ENCODE results near the gene NCOA3. TPM values are rescaled to one million over a fixed set of nuclear protein-coding genes. Genes with fewer than 3 reads are reported as not detected.

Gene NCOA3
- total RNA-seq, 1 experiment from 2014 or later = 68.6 TPM

- no peaks in the 10 kb centered on the region for H3K9me3 Mint-ChIP-seq (ENCODE audit: unreplicated experiment)
- DNase-seq (ENCODE audit: unreplicated experiment) = no peak
- H3K4me1 Mint-ChIP-seq (ENCODE audit: insufficient read depth, unreplicated experiment) = peaks cover 13% of the 10 kb centered on the region
- BruUV-seq (replicated peaks) = no TSS peak
- TF ChIP-seq CTCF (IDR thresholded peaks at IDR 0.05; ENCODE audit: unreplicated experiment) = no peak
- H3K27me3 Mint-ChIP-seq (ENCODE audit: insufficient read depth, unreplicated experiment) = no peaks in the 10 kb centered on the region
- ChIA-PET CTCF (interaction anchor here (0.6 to 0.8 kb wide), 6 partner anchors 12 to 1158 kb away, joined by 3 read pairs; no protein-coding TSS in a partner anchor), POLR2A (interaction anchor here (1.2 to 9.3 kb wide), 3 partner anchors 8 to 18 kb away, joined by 5 to 79 read pairs (median 9); no protein-coding TSS in a partner anchor)
- H3K36me3 Mint-ChIP-seq (ENCODE audit: insufficient read depth, unreplicated experiment) = no peaks in the 10 kb centered on the region
- H3K4me3 Mint-ChIP-seq (ENCODE audit: unreplicated experiment) = no peak overlapping the region
- no peak overlapping the region for H3K27ac Mint-ChIP-seq (ENCODE audit: low read depth, unreplicated experiment)
- intact Hi-C loops (cut with micrococcal nuclease) = no loop called here
Measured at GRCh38 chr20:47561180-47561579, 59.5 kb downstream of the NCOA3 start.

GRCh38 chr20:47561603-47562583 lies 60.2 kb downstream of the NCOA3 start:
- Mint-ChIP-seq H3K27me3 (ENCODE audit: insufficient read depth, unreplicated experiment) (no peaks in the 10 kb centered on the region), H3K4me1 (ENCODE audit: insufficient read depth, unreplicated experiment) (peaks cover 18% of the 10 kb centered on the region), H3K27ac (ENCODE audit: low read depth, unreplicated experiment) (no peak overlapping the region), H3K9me3 (ENCODE audit: unreplicated experiment) (no peaks in the 10 kb centered on the region), H3K36me3 (ENCODE audit: insufficient read depth, unreplicated experiment) (no peaks in the 10 kb centered on the region), H3K4me3 (ENCODE audit: unreplicated experiment) (no peak overlapping the region)
- TF ChIP-seq CTCF (IDR thresholded peaks at IDR 0.05; ENCODE audit: unreplicated experiment) = no peak
- intact Hi-C loops (cut with micrococcal nuclease) = no loop called here
- BruUV-seq (replicated peaks) = no TSS peak
- POLR2A ChIA-PET = interaction anchor here (1.1 to 9.3 kb wide), 4 partner anchors 9 to 17 kb away, joined by 3 to 79 read pairs (median 7); no protein-coding TSS in a partner anchor
- no peak for DNase-seq (ENCODE audit: unreplicated experiment)
- CTCF ChIA-PET = interaction anchor here (0.7 to 0.8 kb wide), 2 partner anchors 42 to 60 kb away, joined by 3 read pairs; no protein-coding TSS in a partner anchor

- TF ChIP-seq CTCF (IDR thresholded peaks at IDR 0.05; ENCODE audit: unreplicated experiment) = no peak
- no peak for DNase-seq (ENCODE audit: unreplicated experiment)
- Mint-ChIP-seq H3K27me3 (ENCODE audit: insufficient read depth, unreplicated experiment) (no peaks in the 10 kb centered on the region), H3K27ac (ENCODE audit: low read depth, unreplicated experiment) (no peak overlapping the region), H3K36me3 (ENCODE audit: insufficient read depth, unreplicated experiment) (peaks cover 7% of the 10 kb centered on the region), H3K4me3 (ENCODE audit: unreplicated experiment) (no peak overlapping the region), H3K4me1 (ENCODE audit: insufficient read depth, unreplicated experiment) (peaks cover 24% of the 10 kb centered on the region), H3K9me3 (ENCODE audit: unreplicated experiment) (no peaks in the 10 kb centered on the region)
- intact Hi-C loops (cut with micrococcal nuclease) = no loop called here
- ChIA-PET CTCF (interaction anchor here (0.7 to 1.4 kb wide), 4 partner anchors 19 to 321 kb away, joined by 3 read pairs; no protein-coding TSS in a partner anchor), POLR2A (interaction anchor here (0.7 to 9.3 kb wide), 9 partner anchors 13 to 173 kb away, joined by 3 to 79 read pairs (median 3); no protein-coding TSS in a partner anchor)
- BruUV-seq (replicated peaks) = no TSS peak
Measured at GRCh38 chr20:47566269-47566668, 64.6 kb downstream of the NCOA3 start.

- intact Hi-C loops (cut with micrococcal nuclease) = no loop called here
- peak; percentile 27 for DNase-seq (ENCODE audit: unreplicated experiment)
- H3K27me3 Mint-ChIP-seq (ENCODE audit: insufficient read depth, unreplicated experiment) = no peaks in the 10 kb centered on the region
- BruUV-seq (replicated peaks) = no TSS peak
- no peaks in the 10 kb centered on the region for H3K9me3 Mint-ChIP-seq (ENCODE audit: unreplicated experiment)
- TF ChIP-seq CTCF (IDR thresholded peaks at IDR 0.05; ENCODE audit: unreplicated experiment) = no peak
- H3K36me3 Mint-ChIP-seq (ENCODE audit: insufficient read depth, unreplicated experiment) = peaks cover 12% of the 10 kb centered on the region
- no peak overlapping the region for H3K27ac Mint-ChIP-seq (ENCODE audit: low read depth, unreplicated experiment)
- ChIA-PET CTCF (interaction anchor here (0.6 to 1.6 kb wide), 3 partner anchors 9 to 184 kb away, joined by 3 to 6 read pairs (median 3); no protein-coding TSS in a partner anchor), POLR2A (interaction anchor here (0.7 to 9.3 kb wide), 2 partner anchors 11 to 329 kb away, joined by 3 to 79 read pairs; no protein-coding TSS in a partner anchor)
- peaks cover 24% of the 10 kb centered on the region for H3K4me1 Mint-ChIP-seq (ENCODE audit: insufficient read depth, unreplicated experiment)
- no peak overlapping the region for H3K4me3 Mint-ChIP-seq (ENCODE audit: unreplicated experiment)
Measured at GRCh38 chr20:47568019-47568418, 66.3 kb downstream of the NCOA3 start.

All from MCF 10A (cell line).